MM.1S (cell line): Measurements from ENCODE around the gene VLDLR.

ENCODE experiments used
- CTCF ChIP-seq: fragments of 300-600 bp; sonication (generic); IDR thresholded peaks from 2 replicates; pipeline ENCODE4 v1.5.1; 2016; ENCODE audit warnings: antibody characterized with exemption, low read length, mixed read lengths
- EZH2 ChIP-seq: fragments of 300-600 bp; sonication (generic); optimal IDR thresholded peaks from 2 replicates; pipeline ENCODE3; 2017; ENCODE audit warnings: low read depth, mild to moderate bottlenecking, antibody characterized with exemption, low read length, mixed read lengths
- EZH2phosphoT487 ChIP-seq: fragments of 300-600 bp; sonication (generic); IDR thresholded peaks from 2 replicates; pipeline ENCODE4 v1.6.1; 2018; ENCODE audit warnings: antibody characterized with exemption, low read length

DNA sequence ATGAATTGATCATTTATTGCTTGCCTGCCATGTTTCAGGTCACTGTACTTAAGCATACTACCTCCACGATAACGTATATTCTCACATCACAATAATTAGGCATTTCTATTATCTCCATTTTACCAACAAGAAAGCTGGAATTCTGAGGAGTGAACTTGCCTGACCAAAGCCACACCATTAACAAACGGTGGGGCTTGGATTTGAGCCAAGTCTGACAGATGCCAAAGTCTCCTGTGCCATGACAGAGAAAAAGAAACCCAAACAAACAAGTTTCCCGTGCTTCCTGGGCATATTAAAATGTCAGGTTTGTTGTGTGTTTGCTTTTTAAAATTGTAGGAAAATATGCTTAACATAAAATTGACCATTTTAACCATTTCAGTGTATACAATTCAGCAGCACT lies 54.9 kb downstream of the VLDLR start:
- TF ChIP-seq CTCF = no peak
- no peak for TF ChIP-seq EZH2
- no peak for TF ChIP-seq EZH2phosphoT487
